SH-SY5Y (cell line): ENCODE measurements around the gene GLI3.

ENCODE experiments used
- GATA2 ChIP-seq: IDR thresholded peaks from 2 replicates; pipeline ENCODE4 v1.6.1; 2011; ENCODE audit warnings: mild to moderate bottlenecking, low read depth, low read length
- GATA3 ChIP-seq: IDR thresholded peaks from 2 replicates; pipeline ENCODE4 v1.6.1; 2011; ENCODE audit warnings: low read depth, mild to moderate bottlenecking, low read length, moderate library complexity

GLI3 gene

DNA sequence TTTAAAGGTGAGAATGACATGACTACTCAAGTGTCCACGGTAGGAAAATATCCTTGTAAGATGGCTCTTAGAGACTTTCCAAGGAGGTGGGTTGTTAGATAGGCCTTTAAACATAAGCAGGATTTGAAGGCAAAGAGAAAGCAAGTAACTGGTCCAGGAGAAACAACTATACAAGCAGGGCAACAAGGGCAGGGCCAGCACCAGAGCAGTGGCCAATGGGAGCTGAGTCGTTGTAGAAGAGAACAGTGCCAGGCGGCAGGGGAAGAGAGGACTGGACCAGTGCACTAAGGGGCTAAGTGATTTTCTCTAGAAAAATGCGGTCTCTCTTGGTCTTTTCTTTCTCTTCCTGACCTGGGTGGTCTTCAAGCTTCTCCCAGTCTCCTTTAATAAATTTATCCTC lies 94.9 kb downstream of the GLI3 start:
- no peak for TF ChIP-seq GATA3
- no peak for TF ChIP-seq GATA2

GRCh38 chr7:42139751-42140150 lies 97.3 kb downstream of the GLI3 start:
- no peak for TF ChIP-seq GATA2

DNA sequence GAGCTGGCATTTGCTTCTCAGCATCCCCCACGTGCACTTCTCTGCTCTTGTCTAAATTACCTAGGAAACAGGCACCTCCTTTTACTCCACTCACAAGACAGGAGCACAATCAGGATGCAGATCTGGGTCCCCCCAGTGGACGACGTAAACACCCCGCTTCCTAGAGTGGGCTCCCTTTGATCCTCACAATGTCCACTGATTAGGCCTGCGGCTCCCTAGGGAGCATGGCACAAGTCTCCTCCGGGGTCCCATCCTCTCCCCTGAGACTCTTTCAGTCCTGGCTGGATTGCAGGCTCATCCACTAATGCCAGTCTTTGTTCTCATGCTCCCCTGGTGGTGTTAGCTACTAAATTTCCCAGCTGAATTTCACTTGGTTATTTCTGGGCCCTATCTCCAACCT lies 98.3 kb downstream of the GLI3 start:
- TF ChIP-seq GATA3 (no peak), GATA2 (no peak)

DNA sequence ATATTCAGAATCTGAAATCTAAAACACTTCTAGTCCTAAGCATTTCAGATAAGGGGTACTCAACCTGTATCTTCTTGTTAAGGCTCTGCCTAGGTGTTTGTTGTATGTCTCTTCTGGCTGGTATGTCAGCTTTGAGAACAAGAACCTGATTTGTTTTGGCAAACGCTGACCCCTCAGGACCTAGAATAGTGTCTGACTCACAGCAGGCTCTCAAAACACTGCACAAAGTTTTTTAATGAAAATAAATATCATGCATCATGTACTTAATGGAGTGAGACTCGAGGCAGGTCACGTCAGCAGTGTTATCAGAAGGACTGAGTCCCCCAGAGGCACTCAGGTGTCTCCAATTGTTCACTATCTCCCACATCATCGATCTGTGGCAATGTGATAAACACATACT lies 99.1 kb downstream of the GLI3 start:
- TF ChIP-seq GATA3 (no peak), GATA2 (no peak)

DNA sequence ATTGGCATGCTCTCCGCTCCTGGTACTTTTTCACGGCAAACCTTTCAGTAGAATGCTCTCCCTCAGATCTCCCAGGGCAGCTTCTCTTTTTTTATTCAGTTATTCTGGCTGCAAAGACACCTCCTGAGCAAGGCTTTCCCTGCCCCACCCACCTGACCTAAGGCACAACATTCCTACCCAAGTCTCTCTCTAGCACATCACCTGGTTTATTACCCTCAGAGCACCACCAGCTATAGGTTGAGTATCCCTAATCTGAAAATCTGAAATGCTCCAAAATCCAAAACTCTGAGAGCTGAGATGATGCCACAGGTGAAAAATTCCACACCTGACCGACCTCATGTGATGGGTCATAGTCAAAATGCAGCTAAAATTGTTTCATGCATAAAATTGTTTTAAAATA lies 99.6 kb downstream of the GLI3 start:
- TF ChIP-seq GATA2 (no peak), GATA3 (no peak)

DNA sequence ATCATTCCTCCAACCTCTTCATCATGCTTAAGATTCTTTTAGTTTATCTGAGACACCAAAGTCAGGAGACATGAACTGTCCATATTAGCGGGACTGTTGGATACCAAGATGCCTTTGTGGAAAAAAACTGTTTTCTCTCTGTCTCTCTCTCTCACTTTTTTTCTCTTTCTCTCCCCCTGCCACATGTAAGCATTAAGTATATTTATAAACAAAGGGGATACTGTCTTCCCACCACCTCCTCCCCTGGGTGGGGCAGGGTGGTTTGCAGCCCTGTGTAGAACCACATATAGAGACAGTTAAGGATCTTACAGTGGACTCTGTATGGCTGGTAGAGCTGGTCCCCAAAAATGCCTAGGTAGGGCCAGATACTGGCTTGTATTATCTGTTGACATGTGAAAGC lies 101.3 kb downstream of the GLI3 start:
- TF ChIP-seq GATA3 (no peak), GATA2 (no peak)

- no peak for TF ChIP-seq GATA3
- no peak for TF ChIP-seq GATA2
These were observed 102.6 kb downstream of the GLI3 start for GRCh38 chr7:42134276-42134876.

DNA sequence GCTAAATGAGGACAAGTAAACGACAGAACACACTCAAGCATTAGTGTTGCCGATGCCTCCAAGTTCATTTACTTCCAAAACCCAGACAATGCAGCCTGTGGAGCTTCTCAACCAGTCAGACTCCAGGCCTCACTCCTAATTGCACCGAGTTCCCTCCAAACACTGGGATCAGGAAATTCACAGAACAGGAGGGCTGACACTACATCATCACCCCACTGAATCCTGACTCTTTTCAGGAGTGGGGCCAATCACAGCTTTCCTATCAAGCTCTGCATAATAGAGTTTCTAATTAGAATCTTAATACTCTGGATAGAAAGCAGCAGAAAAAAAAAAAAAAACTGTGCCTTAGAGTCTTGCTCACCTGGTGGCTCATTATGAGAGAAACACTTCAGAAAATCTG lies 103.7 kb downstream of the GLI3 start:
- no peak for TF ChIP-seq GATA2
- no peak for TF ChIP-seq GATA3

DNA sequence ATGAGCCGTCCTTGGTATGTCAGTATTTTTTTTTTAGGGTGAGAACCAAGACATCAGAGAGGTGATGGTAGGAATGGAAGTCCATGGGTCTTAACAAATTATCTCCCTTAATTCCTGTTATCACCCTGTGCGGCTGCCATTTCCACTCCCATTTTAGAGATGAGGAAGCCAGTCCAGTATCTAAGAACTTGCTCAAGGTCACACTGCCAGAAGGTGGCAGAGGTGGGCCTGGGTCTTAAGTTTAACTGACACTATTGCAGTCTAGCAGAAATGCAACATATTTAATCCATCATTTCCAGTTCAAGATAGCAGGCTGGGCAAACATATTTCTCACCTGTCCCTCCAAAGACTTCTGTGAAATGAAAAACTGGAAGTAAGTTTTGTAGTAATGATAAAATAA lies 108.3 kb downstream of the GLI3 start:
- no peak for TF ChIP-seq GATA3
- TF ChIP-seq GATA2 = no peak

GRCh38 chr7:42127232-42127622 lies 109.8 kb downstream of the GLI3 start:
- TF ChIP-seq GATA3 = no peak
- TF ChIP-seq GATA2 = no peak

DNA sequence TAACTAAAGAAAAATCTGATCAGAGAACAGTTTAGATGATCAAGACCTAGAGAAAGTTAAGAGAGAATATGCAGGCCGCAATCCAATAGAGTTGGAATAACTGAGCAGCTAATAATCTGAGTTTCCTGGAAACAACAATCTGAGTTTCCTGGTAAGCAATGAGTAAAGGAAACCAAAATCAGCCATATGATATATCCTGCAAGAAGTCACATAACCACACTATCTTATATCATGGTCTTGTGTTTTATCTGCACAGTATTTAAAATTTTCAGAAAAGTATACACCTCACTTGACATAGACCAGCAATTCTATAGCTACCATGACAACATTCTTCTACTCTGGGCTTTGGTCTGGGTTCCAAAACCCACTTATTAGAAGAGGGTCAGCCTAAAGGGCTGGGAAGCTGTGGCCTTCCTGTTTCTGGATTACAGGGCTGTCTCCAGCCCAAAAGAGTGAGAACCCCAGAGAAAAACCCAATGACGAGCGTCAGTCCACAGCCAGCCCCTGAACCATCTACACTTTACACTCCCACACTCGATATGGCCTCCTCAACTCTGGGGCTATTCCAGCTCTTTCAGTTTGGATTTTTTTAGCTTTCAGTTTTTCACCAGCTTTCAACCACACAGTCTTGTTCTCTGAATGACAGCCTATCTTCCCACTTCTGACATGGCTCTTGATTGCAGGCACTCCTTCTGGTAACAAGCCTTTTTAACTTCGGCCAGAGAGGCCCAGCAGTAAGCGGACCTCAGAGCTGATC lies 110.4 kb downstream of the GLI3 start:
- TF ChIP-seq GATA3 (no peak), GATA2 (no peak)

DNA sequence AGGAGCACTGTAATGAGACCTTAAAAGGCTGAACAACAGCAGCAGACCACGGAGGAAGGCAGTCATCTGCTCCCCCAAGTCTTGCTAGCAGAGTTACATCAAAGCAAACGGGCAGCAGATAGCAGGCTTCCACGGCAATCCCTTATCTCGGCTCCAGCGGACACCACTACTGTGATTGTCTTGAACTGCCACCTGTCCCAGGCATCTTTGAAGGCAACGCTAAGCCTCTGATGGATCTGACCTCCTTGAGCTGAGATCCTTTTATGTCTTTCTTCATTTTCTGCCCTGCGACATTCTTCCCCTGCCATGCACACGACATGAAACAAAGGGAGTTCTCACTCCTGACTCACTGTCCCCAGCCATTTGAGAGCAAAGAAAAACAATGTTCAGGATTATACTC lies 111.7 kb downstream of the GLI3 start:
- no peak for TF ChIP-seq GATA2
- no peak for TF ChIP-seq GATA3

DNA sequence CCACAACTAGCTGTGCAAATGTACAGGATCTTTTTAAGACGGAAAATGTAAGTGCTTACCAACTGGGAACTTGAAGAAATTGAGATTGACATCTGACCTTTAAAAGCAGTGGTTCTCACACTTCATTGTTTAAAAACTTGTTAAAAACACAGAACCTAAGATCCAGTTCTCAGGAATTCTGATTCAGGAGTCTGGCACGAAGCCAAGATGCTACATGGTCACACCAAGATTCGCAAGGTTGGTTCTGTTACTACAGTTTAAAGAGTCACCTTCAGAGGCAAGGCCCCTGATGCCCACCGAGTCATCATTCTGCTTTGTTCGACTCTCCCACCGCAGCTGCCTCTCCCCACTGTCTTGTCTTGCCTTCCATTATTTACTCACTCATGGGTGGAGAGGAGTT lies 113.3 kb downstream of the GLI3 start:
- TF ChIP-seq GATA3 = no peak
- TF ChIP-seq GATA2 = no peak

DNA sequence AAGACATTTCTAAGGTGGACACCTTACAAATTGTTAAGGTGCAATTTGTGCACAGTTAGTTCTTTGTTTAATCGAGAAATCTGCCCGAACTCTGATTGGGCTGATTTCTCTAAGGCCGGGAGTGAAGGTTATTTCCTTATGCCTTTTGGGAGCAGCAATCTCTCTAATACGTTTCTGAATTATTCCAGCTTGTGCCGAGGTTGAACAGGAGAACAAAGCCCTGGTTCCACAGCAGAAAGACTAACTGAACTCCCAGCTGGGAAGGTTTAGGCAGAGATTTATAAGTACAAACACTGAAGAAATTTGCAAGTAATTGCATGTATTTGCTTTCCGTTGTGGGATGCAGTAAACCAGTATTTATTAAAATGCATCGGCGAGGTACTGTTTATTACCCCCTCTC lies 116.8 kb downstream of the GLI3 start:
- TF ChIP-seq GATA3 (no peak), GATA2 (no peak)

GRCh38 chr7:42117201-42117600 lies 119.8 kb downstream of the GLI3 start:
- TF ChIP-seq GATA3 (no peak), GATA2 (no peak)
